ENCODE results near the gene UGT2A2.
A peak's percentile ranks its signal among the peaks of the same experiment; 100 is the strongest.
"Not testable (repeated sequence)": the region's sequence is repeated elsewhere in the genome, so short reads cannot be mapped to it uniquely, and the experiment has no call there.

Gene UGT2A2

GRCh38 chr4:69639542-69639941, at the start of gene UGT2A2:
Gene UGT2A2 (minus strand): TSS chr4:69639642. CDS start chr4:69639640, 2 bp downstream.
- no peak for DNase-seq
- intact Hi-C loops (cut with DNase I): no loop called here

DNA sequence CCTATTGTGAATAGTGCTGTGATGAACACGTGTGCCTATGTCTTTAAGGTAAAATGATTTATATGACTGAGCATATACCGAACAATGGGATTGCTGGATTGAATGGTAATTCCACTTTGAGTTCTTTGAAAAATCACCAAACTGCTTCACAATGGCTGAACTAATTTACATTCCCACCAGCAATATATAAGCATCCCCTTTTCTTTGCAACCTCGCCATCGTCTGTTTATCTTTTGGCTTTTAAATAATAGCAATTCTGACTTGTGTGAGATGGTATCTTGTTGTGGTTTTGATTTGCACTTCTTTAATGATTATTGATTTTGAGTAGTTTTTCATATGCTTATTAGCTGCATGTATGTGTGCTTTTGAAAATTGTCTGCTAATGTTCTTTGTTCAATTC, 45.4 kb upstream of the UGT2A2 start:
- intact Hi-C loops (cut with DNase I): no loop called here
- no peak for DNase-seq

- DNase-seq: no peak
- intact Hi-C loops (cut with DNase I): no loop called here
These were observed 29.2 kb upstream of the UGT2A2 start for GRCh38 chr4:69668680-69669079.

DNA sequence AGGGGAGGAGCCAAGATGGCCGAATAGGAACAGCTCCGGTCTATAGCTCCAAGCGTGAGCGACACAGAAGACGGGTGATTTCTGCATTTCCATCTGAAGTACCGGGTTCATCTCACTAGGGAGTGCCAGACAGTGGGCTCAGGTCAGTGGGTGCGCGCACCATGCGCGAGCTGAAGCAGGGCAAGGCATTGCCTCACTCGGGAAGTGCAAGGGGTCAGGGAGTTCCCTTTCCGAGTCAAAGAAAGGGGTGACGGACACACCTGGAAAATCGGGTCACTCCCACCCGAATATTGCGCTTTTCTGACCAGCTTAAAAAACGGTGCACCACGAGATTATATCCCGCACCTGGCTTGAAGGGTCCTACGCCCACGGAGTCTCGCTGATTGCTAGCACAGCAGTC, 24.6 kb upstream of the UGT2A2 start:
- intact Hi-C loops (cut with DNase I): not testable (repeated sequence)
- peak in 1 of 10 donors; percentile 22 for DNase-seq

DNA sequence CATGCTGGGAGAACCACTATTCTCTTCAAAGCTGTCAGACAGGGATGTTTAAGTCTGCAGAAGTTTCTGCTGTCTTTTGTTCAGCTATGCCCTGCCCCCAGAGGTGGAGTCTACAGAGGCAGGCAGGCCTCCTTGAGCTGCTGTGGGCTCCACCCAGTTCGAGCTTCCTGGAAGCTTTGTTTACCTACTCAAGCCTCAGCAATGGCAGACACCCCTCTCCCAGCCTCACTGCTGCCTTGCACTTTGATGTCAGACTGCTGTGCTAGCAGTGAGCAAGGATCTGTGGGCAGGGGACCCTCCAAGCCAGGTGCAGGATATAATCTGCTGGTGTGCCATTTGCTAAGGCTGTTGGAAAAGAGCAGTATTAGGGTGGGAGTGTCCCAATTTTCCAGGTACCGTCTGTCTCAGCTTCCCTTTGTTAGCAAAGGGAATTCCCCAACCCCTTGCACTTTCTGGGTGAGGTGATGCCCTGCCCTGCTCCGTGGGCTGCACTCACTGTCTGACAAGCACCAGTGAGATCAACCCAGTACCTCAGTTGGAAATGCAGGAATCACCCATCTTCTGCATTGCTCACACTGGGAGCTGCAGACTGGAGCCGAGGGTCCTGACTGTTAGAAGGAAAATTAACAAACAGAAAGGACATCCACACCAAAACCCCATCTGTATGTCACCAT, 21.8 kb upstream of the UGT2A2 start:
- intact Hi-C loops (cut with DNase I): not testable (repeated sequence)
- peak in 1 of 10 donors; percentile 39 for DNase-seq

- intact Hi-C loops (cut with DNase I): no loop called here
- DNase-seq: peak in 3 of 10 donors; percentile 61 to 76 (median 74)
These were observed 18.7 kb upstream of the UGT2A2 start for GRCh38 chr4:69658133-69658532.

- peak in 1 of 10 donors; percentile 27 for DNase-seq
- intact Hi-C loops (cut with DNase I): no loop called here
These were observed 17.3 kb upstream of the UGT2A2 start for GRCh38 chr4:69656653-69657158.

DNA sequence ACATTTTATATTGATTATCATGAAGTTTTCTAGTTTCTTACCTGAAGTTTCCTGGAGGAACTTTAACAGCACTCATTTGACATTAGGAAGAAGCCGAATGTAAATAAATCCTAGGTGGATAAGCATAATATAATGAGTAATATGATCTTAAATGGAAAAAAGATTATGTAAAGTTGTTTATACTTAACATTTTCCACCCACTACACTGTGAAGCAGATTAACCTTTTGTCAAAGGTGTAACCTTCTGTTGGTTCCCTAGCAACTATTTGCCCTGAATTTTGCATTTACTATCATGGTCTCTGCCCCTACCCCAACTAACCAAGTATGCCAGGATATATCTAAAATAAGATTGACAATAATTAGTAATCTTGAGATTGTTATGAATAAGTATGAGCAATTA, 13.7 kb upstream of the UGT2A2 start, which contains the start of gene UGT2A1:
TSS of gene UGT2A1 (minus strand) at position 101 of the 400 bp plus-strand sequence. CDS start 5,603 bp downstream, outside the sequence.
- intact Hi-C loops (cut with DNase I): no loop called here
- no peak for DNase-seq

DNA sequence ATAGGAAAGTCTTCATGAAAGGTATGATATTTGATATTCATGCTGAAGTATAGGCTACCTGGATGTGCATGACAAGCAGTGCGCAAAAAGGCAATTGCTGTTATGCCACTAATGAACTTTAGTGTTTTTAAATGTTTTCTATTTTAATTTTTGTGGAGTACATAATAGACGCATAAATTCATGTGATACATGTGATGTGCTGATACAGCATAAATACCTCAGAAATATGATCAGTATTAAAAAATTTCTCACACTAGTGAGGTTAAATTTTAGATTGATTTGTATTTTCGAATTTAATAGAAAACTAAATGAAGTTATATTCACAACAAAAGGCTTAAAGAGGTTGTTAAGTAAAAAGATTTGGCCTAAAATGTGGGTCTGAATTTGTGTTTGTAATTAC, 11.4 kb upstream of the UGT2A2 start:
- DNase-seq: no peak
- intact Hi-C loops (cut with DNase I): no loop called here

GRCh38 chr4:69649629-69650028, 10.2 kb upstream of the UGT2A2 start:
- intact Hi-C loops (cut with DNase I): no loop called here
- no peak for DNase-seq

- DNase-seq: no peak
- intact Hi-C loops (cut with DNase I): no loop called here
These were observed 9.8 kb upstream of the UGT2A2 start for GRCh38 chr4:69649207-69649606.

- intact Hi-C loops (cut with DNase I): no loop called here
- DNase-seq: no peak
These were observed 3.5 kb upstream of the UGT2A2 start for GRCh38 chr4:69642961-69643360.

DNA sequence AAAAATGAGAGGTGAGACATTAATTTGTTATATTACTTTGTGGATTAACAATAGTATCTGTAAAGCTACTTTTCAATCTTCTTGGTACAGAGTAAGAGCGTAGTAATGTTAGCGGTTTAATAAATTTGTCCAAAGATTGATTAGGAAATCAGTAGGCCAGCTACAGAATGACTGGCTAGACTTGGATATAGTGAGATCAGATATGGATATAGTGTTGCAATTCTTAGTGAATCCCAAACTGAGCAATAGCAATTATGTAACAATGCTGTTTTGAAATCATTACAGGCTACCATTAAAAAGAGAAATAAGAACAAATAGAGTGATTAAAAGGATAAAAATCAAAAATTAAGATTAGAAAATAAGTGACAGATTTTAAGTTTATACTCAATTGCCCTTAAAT, 847 bp upstream of the UGT2A2 start:
- intact Hi-C loops (cut with DNase I): no loop called here
- DNase-seq: no peak

DNA sequence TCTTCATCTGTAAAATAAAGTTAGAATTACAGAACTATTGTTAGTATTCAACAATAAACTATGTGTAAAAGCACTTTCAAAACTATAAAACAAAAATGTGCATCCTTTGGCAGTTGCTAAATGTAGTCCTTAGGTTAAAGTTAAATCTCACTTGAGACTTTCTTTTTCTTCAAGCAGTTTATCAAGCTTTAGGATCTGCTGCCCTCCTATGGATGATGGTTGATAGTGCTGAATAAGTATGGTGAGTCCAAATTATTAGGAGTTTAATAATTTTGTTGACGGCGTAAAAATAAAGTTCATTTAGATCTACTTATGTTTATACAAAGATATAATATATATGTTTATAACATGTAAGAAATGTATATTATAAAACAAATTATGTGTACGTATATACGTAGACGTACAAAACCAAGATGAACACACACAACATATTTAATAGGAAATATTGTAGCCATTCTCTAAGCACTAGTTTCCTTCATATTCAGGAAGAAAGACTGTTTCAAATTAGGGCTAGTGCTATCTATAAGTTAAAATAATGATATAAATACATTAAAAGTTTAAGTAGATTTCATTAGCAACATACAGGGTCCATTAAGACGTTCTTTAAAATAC, 22.3 kb downstream of the UGT2A2 start:
- no peak for DNase-seq
- intact Hi-C loops (cut with DNase I): loop anchor here (1.0 kb wide), 1 partner anchor 299 kb away; no protein-coding TSS in a partner anchor

DNA sequence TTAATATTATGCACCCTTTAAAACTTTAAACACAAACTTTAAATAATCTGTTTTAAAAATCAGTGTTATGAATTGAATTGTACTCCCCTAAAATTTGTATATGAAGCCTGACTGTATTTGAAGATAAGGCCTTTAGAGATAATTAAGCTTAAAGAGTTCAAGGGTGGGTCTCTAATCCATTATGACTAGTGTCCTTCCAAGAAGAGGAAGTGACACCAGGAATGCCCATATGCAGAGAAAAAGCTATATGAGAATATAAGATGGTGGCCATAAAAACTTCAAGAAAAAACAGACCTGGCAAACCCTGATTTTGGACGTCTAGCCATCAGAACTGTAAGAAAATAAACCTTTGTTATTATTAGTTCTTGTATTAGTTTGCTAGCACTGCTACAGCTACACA, 29.0 kb downstream of the UGT2A2 start:
- no peak for DNase-seq
- intact Hi-C loops (cut with DNase I): no loop called here

DNA sequence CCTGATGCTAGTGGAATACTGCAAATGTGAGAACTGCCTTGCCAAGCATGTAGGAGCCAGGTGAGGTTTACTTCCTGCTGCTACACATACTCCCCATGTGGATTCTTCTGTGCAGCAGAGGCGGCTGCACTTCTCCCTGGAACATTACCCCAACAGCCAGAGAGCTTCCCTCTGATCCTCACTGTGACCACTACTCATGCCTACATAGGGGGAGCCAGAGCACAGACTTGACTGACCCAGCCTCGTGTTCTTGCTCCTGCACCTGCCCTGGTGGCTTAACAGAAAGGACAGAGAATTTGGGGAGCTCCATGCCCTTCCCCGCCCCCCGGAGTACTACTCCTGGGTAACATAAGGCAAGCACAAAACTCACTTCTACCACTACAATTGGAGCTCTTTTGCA, 38.4 kb downstream of the UGT2A2 start:
- DNase-seq: no peak
- intact Hi-C loops (cut with DNase I): no loop called here

GRCh38 chr4:69600013-69600412, 39.4 kb downstream of the UGT2A2 start:
- intact Hi-C loops (cut with DNase I): no loop called here

GRCh38 chr4:69594382-69594781, 45.1 kb downstream of the UGT2A2 start:
- intact Hi-C loops (cut with DNase I): no loop called here
- no peak for DNase-seq

More at GRCh38 chr4:69600013-69600412, 39.4 kb downstream of the UGT2A2 start:
- no peak for DNase-seq

GRCh38 chr4:69591364-69591763, 48.1 kb downstream of the UGT2A2 start:
- intact Hi-C loops (cut with DNase I): no loop called here
- DNase-seq: no peak

DNA sequence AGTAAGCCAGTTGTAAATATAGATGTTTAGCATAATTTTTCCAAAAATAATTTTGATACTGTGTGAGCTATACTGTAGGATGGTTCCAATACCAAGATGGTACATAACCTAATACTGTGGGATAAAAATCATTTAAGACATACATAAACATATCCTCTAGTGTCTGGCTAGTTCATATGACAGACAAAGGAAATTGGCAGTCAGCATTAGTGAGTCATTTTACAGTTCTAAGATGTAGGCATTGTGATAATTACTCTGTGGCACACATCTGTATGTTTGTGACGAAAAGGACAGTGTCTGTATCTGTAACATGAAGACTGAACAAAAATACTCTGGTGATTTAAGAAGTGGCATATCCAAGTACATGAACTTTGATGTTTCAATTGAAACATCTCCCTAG, 49.6 kb downstream of the UGT2A2 start:
- DNase-seq: no peak
- intact Hi-C loops (cut with DNase I): no loop called here

DNA sequence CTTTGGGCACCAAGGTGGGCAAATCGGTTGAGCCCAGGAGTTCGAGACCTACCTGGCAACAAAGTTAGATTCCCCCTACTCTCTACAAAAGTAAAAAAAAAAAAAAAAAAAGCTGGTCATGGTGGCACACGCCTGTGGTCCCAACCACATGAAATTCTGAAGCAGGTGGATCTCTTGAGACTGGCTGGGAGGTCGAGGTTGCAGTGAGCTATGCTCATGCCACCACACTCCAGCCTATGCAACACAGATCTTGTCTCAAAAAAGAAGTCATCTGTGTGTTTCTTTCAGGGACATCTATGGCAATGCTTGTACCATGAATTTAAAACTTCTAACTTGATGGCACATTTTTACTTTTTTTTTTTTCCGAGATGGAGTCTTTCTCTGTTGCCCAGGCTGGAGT, 55.3 kb downstream of the UGT2A2 start:
- DNase-seq: no peak
- intact Hi-C loops (cut with DNase I): no loop called here

GRCh38 chr4:69583543-69583942, 55.9 kb downstream of the UGT2A2 start:
- intact Hi-C loops (cut with DNase I): no loop called here

More at GRCh38 chr4:69583543-69583942, 55.9 kb downstream of the UGT2A2 start:
- no peak for DNase-seq
